Coronary artery (tissue), 2 donors: ENCODE data around the gene PLEKHA7.

ENCODE experiments used
- DNase-seq: peaks from one replicate; pipeline ENCODE4 v3.0.0-alpha.2; 2017; ENCODE audit warnings: low spot score
- H3K27ac ChIP-seq, 2 donors: fragments of 200-600 bp; sonication (generic); one replicate each; pipeline ENCODE4 v1.5.1; 2016 to 2019
- H3K4me3 ChIP-seq: fragments of 200-600 bp; sonication (generic); 2 replicates; pipeline ENCODE4 v1.5.1; 2016; ENCODE audit warnings: mild to moderate bottlenecking, moderate library complexity
- TF ChIP-seq, protein P1 (sequence below): fragments of 200-600 bp; sonication (generic); IDR thresholded peaks from one replicate; pipeline ENCODE4 v1.5.1; 2019; ENCODE audit warnings: antibody characterized with exemption

Gene PLEKHA7

DNA sequence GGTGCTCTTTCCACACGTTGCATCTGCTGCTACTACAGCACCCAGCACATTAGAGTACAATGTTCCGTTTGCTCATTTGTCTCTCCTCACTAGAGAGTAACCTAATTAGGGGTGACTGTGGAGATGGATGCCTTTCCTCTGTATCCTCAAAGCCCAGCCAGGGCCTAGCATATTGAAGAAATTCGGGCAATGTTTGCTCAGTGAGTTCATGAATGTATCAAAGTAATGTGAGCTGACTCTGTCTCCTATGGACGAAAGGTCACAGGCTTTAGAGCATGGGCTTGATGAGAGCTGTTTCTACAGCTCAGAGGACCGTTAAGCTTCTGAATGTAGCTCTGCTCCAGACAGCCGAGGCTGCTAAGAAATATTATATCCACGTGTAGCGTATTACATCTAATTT, 208.3 kb downstream of the PLEKHA7 start:
- no peak for DNase-seq
- TF ChIP-seq, protein P1, sequence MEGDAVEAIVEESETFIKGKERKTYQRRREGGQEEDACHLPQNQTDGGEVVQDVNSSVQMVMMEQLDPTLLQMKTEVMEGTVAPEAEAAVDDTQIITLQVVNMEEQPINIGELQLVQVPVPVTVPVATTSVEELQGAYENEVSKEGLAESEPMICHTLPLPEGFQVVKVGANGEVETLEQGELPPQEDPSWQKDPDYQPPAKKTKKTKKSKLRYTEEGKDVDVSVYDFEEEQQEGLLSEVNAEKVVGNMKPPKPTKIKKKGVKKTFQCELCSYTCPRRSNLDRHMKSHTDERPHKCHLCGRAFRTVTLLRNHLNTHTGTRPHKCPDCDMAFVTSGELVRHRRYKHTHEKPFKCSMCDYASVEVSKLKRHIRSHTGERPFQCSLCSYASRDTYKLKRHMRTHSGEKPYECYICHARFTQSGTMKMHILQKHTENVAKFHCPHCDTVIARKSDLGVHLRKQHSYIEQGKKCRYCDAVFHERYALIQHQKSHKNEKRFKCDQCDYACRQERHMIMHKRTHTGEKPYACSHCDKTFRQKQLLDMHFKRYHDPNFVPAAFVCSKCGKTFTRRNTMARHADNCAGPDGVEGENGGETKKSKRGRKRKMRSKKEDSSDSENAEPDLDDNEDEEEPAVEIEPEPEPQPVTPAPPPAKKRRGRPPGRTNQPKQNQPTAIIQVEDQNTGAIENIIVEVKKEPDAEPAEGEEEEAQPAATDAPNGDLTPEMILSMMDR = no peak
- H3K4me3 ChIP-seq = no peak overlapping the region
- peak overlapping the region in 1 of 2 donors; percentile 24 for H3K27ac ChIP-seq

DNA sequence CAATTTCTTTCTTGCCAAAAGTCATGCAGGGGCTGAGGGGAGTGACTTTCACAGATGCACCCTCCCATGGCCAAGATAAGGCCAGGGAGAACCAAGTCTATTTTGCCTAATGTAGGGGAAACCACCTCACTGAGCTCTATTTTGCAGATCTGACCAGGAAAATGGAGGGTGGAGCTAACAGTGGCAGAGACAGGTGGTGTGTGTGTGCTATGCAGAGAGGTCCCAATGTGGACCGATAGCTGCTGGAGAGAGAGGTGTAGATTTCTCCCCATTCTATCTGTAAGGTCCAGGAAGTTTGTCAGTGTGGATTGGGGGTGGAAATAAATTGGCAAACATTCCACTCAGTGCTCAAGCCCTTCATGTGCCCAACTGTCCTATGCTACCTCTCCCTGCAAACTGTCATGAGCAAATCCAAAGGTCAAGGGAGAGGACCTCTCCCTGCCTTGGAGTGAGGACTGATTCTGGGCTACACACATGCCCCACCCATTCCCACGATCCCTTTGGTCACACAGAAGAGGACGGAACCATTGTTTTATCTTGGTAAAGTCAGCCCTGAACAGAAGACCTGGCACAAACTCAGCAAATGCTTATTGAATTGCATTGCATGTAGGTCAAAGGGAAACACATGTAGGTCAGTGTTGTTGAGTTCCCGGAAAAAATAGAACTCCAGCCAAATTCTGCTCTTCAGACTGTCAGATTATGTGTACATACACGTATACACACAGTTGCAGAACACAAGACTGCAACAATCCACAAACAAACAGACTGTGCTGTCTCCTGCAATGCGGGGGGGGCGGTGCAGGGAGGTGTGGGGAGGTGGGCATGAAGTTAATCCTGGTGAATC, 209.9 kb downstream of the PLEKHA7 start:
- H3K4me3 ChIP-seq = no peak overlapping the region
- TF ChIP-seq, protein P1 = no peak
- DNase-seq = no peak
- H3K27ac ChIP-seq = no peak overlapping the region

DNA sequence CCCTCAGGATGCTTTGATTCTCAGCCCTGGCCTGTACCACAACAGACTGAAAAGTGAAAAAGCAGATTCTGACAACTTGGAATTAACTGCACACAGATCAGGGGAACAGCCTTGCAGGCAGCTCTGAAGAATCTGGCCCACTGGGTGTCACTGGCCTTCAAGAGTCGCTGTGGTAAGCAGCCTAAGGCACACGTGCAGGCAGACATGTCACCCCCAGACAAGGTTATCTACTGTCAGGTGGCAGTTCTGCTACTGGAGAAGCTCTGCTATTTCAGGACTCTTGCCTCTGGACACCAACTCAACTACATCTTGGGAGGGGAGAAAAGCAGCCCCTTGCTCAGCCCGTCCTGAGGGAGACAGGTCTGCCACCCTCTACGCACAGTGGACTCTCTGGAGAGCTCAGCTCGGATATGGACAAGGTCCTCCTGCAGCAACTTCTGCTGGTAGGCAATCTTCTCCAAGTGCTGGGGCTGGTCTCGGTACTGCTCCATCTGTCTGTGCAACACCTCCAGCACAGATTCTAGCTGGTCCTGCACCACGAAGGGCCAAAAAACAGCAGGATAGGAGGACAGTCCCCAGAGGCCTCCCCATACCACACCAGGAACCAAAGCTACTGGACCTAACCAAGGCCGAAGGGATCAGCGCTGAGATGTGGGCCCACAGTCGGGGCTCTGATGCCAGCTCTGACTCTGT, 212.8 kb downstream of the PLEKHA7 start:
- Histone ChIP-seq H3K4me3 (no peak overlapping the region), H3K27ac (no peak overlapping the region)
- DNase-seq = no peak
- TF ChIP-seq, protein P1 = no peak

DNA sequence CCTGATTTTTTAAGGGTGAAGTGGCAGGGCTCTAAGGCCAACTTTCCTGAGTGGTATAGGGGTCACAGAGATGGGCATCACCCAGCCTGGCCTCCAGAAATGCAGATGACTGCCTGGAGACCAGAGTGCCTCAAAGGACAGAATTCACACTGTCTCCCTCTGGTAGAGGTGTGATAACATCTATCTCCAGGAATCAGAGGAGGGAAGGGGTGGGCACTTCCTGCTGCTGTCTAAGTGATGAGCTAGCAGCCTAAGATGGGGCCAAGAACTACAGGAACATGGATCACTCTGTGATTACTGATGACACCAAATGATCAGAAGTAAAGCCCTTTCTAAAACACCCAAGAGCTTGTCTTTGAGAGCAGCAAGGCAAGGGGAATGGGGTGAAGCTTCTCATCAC, 213.8 kb downstream of the PLEKHA7 start:
- H3K4me3 ChIP-seq = no peak overlapping the region
- H3K27ac ChIP-seq = no peak overlapping the region
- DNase-seq = no peak
- TF ChIP-seq, protein P1 = no peak

DNA sequence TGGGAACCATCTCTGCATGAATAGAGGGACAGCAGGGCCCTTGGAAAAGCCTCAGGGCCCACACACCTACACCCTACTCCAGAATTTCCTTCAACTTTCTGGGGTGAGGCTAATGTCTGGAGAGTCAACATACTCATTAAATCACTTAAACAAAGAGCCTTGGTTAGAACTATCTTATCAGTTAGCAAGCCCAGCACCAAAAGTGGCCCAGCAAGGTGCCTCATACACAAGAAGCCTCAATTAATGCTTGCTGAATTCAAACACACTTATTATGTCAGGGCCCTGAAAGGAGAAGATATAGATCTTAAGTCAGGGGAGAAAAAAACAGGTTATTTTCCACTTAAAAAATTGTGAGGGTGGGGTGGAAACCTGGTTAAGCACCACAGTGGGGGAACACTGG, 214.3 kb downstream of the PLEKHA7 start:
- H3K4me3 ChIP-seq = no peak overlapping the region
- TF ChIP-seq, protein P1 = no peak
- H3K27ac ChIP-seq = no peak overlapping the region
- DNase-seq = no peak

DNA sequence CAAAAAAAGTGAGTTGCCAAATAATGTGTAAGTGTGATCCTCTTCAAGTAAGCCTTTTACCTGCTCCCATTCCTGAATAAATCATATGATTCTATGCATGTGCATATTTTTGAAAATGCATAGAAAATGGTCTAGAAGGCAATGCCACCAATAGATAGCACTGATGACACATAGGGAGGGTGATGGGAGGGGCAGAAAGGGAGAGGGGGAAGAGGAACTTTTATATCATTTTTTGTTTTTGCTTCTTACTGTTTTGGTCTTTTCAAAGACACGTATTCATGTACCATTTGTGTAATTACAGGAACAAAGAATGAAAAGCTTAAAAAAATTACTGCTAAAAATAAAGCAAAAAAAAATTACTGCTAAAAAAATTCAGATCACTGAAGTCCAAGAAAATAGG, 215.0 kb downstream of the PLEKHA7 start:
- Histone ChIP-seq H3K4me3 (no peak overlapping the region), H3K27ac (no peak overlapping the region)
- DNase-seq = no peak
- TF ChIP-seq, protein P1 = no peak
